PC-3 (cell line): ENCODE data around the gene PLEKHG3. TPM values are rescaled to one million over a fixed set of nuclear protein-coding genes. Genes with fewer than 3 reads are reported as not detected.

ENCODE experiments used
- ATAC-seq: fragments of 200-7000 bp; cut with Tn5 transposase; 2 replicates; pipeline ENCODE4 v1.9.1; 2020; ENCODE audit warnings: mild to moderate bottlenecking, moderate library complexity
- BruUV-seq: library from RNA; stranded (reverse); fragments of 400-500 nt; replicated peaks from 2 replicates; lab custom pipeline; 2021; lab: Mats Ljungman, UMichigan
- CTCF ChIA-PET: fragments of 300-600 bp; sonication (Branson Sonifier 250); formaldehyde crosslinking; loops from one replicate; lab custom pipeline; 2022; ENCODE audit warnings: antibody characterized with exemption; lab: Charles Lee
- POLR2A ChIA-PET: fragments of 300-600 bp; sonication (Branson Sonifier 250); formaldehyde crosslinking; loops from one replicate; lab custom pipeline; 2022; ENCODE audit warnings: antibody characterized with exemption; ENCODE audit not compliant: unreplicated experiment; lab: Charles Lee
- DNase-seq: peaks from one replicate; pipeline ENCODE4 v3.0.0-alpha.2; 2015
- H2AFZ ChIP-seq: fragments of 300-600 bp; sonication (generic); 2 replicates; pipeline ENCODE4 v1.6.0; 2016; ENCODE audit warnings: antibody characterized with exemption, low read length
- H3F3A ChIP-seq: fragments of 300-600 bp; sonication (generic); one replicate; pipeline ENCODE4 v1.6.0; 2017; ENCODE audit warnings: antibody characterized with exemption, low read length, control low read depth, mild to moderate bottlenecking; ENCODE audit not compliant: unreplicated experiment
- H3K27ac ChIP-seq: fragments of 300-600 bp; sonication (generic); 2 replicates; pipeline ENCODE4 v1.5.1; 2016; ENCODE audit warnings: mild to moderate bottlenecking, low read length
- H3K27me3 ChIP-seq: fragments of 300-600 bp; sonication (generic); 2 replicates; pipeline ENCODE4 v1.6.1; 2016; ENCODE audit warnings: low read length, mixed read lengths
- H3K36me3 ChIP-seq: fragments of 300-600 bp; sonication (generic); 2 replicates; pipeline ENCODE4 v1.6.1; 2016; ENCODE audit warnings: low read depth, mixed run types, low read length, mixed read lengths
- H3K4me1 ChIP-seq: fragments of 300-600 bp; sonication (generic); 2 replicates; pipeline ENCODE4 v1.5.1; 2016; ENCODE audit warnings: low read length; ENCODE audit not compliant: insufficient read depth
- H3K4me2 ChIP-seq: fragments of 300-600 bp; sonication (generic); 2 replicates; pipeline ENCODE4 v1.6.0; 2016; ENCODE audit warnings: low read length
- H3K4me3 ChIP-seq: fragments of 300-600 bp; sonication (generic); 2 replicates; pipeline ENCODE4 v1.5.1; 2016; ENCODE audit warnings: mild to moderate bottlenecking, low read length, mixed read lengths
- H3K79me2 ChIP-seq: fragments of 300-600 bp; sonication (generic); 2 replicates; pipeline ENCODE4 v1.6.1; 2017; ENCODE audit warnings: low read length, mixed read lengths
- H3K9ac ChIP-seq: fragments of 300-600 bp; sonication (generic); 2 replicates; pipeline ENCODE4 v1.6.0; 2016; ENCODE audit warnings: mild to moderate bottlenecking, low read length
- H3K9me2 ChIP-seq: fragments of 300-600 bp; sonication (generic); replicated peaks from 2 replicates; pipeline ENCODE4 v1.6.1; 2016; ENCODE audit warnings: mixed run types, low read length, mixed read lengths
- H3K9me3 ChIP-seq: fragments of 300-600 bp; sonication (generic); 2 replicates; pipeline ENCODE4 v1.6.1; 2016; ENCODE audit warnings: low read length, mixed read lengths
- H4K20me1 ChIP-seq: fragments of 300-600 bp; sonication (generic); 2 replicates; pipeline ENCODE4 v1.6.1; 2016; ENCODE audit warnings: low read length, mixed read lengths
- EZH2 ChIP-seq: fragments of 300-600 bp; sonication (generic); IDR thresholded peaks from one replicate; pipeline ENCODE4 v1.6.1; 2017; ENCODE audit warnings: antibody characterized with exemption, mild to moderate bottlenecking, low read length; ENCODE audit not compliant: unreplicated experiment
- EZH2phosphoT487 ChIP-seq: fragments of 300-600 bp; sonication (generic); IDR thresholded peaks from 2 replicates; pipeline ENCODE4 v1.6.1; 2018; ENCODE audit warnings: mild to moderate bottlenecking, antibody characterized with exemption, low read length, borderline replicate concordance
- intact Hi-C: fragments of 100-400 bp; cut with micrococcal nuclease; formaldehyde crosslinking; loops from 2 replicates; pipeline ENCODE4 v1.9.0; 2023
- total RNA-seq: library from RNA; depleted of rRNA; stranded (reverse); fragments of >200 nt; gene quantifications from 2 replicates; pipeline ENCODE4 v1.2.3, GENCODE V29; 2014
- TF ChIP-seq, protein P1 (sequence below): fragments of 300-600 bp; sonication (generic); conservative IDR thresholded peaks from 2 replicates; pipeline ENCODE4 v1.5.1; 2017; ENCODE audit warnings: antibody characterized with exemption, low read depth, mild to moderate bottlenecking, low read length

PLEKHG3 gene
- total RNA-seq, 1 experiment from 2014 or later, result 49.6 TPM

DNA sequence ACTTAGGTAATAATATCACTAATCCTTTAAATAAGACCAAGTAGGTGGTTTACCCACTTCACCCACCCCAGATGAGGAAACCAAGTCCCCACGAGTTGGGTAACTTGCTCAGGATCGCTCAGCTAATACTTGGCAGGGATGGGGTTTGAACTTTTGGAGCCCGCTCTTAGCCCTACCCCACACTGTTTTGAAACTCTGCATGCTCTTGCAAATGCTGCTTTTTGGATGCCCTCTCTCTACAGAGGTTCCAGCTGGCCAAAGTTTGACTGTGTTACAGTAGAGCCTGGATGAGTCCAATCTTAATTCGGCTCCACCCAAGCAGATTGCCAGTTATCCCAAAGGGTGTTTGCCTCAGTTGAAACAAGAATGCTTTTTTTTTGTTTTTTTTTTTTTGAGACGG, 6.8 kb downstream of the PLEKHG3 start:
- TF ChIP-seq, protein P1, sequence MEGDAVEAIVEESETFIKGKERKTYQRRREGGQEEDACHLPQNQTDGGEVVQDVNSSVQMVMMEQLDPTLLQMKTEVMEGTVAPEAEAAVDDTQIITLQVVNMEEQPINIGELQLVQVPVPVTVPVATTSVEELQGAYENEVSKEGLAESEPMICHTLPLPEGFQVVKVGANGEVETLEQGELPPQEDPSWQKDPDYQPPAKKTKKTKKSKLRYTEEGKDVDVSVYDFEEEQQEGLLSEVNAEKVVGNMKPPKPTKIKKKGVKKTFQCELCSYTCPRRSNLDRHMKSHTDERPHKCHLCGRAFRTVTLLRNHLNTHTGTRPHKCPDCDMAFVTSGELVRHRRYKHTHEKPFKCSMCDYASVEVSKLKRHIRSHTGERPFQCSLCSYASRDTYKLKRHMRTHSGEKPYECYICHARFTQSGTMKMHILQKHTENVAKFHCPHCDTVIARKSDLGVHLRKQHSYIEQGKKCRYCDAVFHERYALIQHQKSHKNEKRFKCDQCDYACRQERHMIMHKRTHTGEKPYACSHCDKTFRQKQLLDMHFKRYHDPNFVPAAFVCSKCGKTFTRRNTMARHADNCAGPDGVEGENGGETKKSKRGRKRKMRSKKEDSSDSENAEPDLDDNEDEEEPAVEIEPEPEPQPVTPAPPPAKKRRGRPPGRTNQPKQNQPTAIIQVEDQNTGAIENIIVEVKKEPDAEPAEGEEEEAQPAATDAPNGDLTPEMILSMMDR, result no peak
- no peak for TF ChIP-seq EZH2phosphoT487
- no peaks in the 10 kb centered on the region for H3K9me3 ChIP-seq
- no peak overlapping the region for H3K9ac ChIP-seq
- H2AFZ ChIP-seq, result no peak overlapping the region
- H3K36me3 ChIP-seq, result peaks cover 4% of the 10 kb centered on the region
- peaks cover 15% of the 10 kb centered on the region; the same call in 1 of the 2 replicates for H4K20me1 ChIP-seq
- ATAC-seq (no peak), DNase-seq (no peak)
- peaks cover 33% of the 10 kb centered on the region for H3K4me1 ChIP-seq
- peaks cover 99% of the 10 kb centered on the region for H3K79me2 ChIP-seq
- no peak overlapping the region for H3K4me2 ChIP-seq
- POLR2A ChIA-PET, result no interaction called here
- no peak overlapping the region for H3K27ac ChIP-seq
- intact Hi-C loops, result no loop called here
- peaks cover 3% of the 10 kb centered on the region for H3F3A ChIP-seq
- no TSS peak for BruUV-seq
- H3K27me3 ChIP-seq, result no peaks in the 10 kb centered on the region
- CTCF ChIA-PET, result no interaction called here
- no peaks in the 10 kb centered on the region for H3K9me2 ChIP-seq
- H3K4me3 ChIP-seq, result no peak overlapping the region

DNA sequence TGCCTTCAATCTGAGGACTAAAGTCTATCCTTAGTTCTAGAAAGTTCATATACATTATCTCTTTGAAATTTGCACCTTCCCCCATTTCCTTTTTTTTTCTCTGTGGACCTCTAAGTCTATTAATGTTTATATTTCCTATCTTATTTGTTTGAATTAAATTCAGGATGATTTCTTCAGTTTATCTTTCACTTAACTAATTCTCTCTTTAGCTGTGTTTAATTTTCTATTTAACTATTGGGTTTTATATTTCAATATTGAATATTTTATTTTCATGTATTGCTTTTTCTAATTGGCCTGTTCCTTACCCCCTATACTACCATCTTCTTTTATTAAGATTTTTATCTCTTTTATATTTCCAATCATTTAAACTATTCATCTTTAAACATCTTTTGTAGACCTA, 9.5 kb downstream of the PLEKHG3 start:
- no peaks in the 10 kb centered on the region for H3K27me3 ChIP-seq
- H3K9me3 ChIP-seq, result no peaks in the 10 kb centered on the region
- H3K9ac ChIP-seq, result no peak overlapping the region
- H3K4me1 ChIP-seq, result peaks cover 30% of the 10 kb centered on the region
- no peak overlapping the region for H3K4me2 ChIP-seq
- ChIA-PET POLR2A (no interaction called here), CTCF (no interaction called here)
- no peak overlapping the region for H3K27ac ChIP-seq
- no TSS peak for BruUV-seq
- H3K4me3 ChIP-seq, result no peak overlapping the region
- TF ChIP-seq, protein P1, result no peak
- TF ChIP-seq EZH2, result no peak
- H4K20me1 ChIP-seq, result no peaks in the 10 kb centered on the region
- H3K79me2 ChIP-seq, result peaks cover 99% of the 10 kb centered on the region
- no peaks in the 10 kb centered on the region for H3F3A ChIP-seq
- H2AFZ ChIP-seq, result no peak overlapping the region
- intact Hi-C loops, result no loop called here
- no peak for ATAC-seq
- H3K36me3 ChIP-seq, result peaks cover 4% of the 10 kb centered on the region
- DNase-seq, result no peak
- H3K9me2 ChIP-seq, result no peaks in the 10 kb centered on the region

DNA sequence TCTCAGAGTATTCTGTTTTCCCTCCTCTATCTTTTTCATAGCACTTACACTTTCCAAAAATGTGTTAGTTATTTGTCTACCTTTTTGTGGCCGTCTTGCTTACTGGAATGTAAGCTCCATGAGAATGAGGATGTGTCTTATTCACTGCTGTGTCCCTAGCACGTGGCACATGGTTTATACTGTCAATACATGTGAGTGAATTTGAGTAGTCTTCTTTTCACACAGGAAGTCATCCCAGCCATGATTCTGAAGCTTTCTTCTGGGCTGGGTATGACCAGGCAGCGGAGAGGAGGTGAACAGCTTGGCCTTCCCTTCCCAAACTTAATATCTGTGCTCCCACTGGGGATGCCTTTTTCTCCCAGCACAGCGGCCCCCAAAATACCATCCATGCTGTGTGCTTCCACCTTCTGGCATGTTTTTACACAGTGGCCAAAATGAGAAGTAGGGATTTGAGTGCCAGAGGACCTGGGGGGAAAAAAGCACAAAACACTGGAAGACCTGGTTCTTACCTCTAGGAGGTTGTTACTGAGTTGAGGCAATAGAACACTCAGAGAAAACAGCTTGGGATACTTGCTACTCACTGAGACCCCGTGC, 10.3 kb downstream of the PLEKHG3 start:
- Histone ChIP-seq H3F3A (peaks cover 3% of the 10 kb centered on the region), H3K4me1 (peaks cover 32% of the 10 kb centered on the region), H3K27ac (no peak overlapping the region), H3K9ac (no peak overlapping the region), H3K27me3 (no peaks in the 10 kb centered on the region), H3K4me2 (no peak overlapping the region), H3K9me2 (no peaks in the 10 kb centered on the region), H3K9me3 (no peaks in the 10 kb centered on the region), H4K20me1 (no peaks in the 10 kb centered on the region), H3K4me3 (no peak overlapping the region), H3K79me2 (peaks cover 99% of the 10 kb centered on the region), H3K36me3 (peaks cover 4% of the 10 kb centered on the region), H2AFZ (no peak overlapping the region)
- DNase-seq (no peak), ATAC-seq (no peak)
- no TSS peak for BruUV-seq
- CTCF ChIA-PET, result interaction anchor here (0.6 kb wide), 1 partner anchor 39 kb away, joined by 3 read pairs; no protein-coding TSS in a partner anchor
- POLR2A ChIA-PET, result no interaction called here
- intact Hi-C loops, result no loop called here
- TF ChIP-seq, protein P1, result no peak
- TF ChIP-seq EZH2phosphoT487, result no peak
- no peak for TF ChIP-seq EZH2
